ENCODE data around the gene IFITM1.
A peak's percentile ranks its signal among the peaks of the same experiment; 100 is the strongest.

Gene IFITM1

GRCh38 chr11:272195-272930, 41.5 kb upstream of the IFITM1 start:
- TF ChIP-seq PAX5 (IDR thresholded peaks at IDR 0.05; ENCODE audit: insufficient read depth, low read length, severe bottlenecking) (no peak), TAF1 (IDR thresholded peaks at IDR 0.05; ENCODE audit: low read depth, low read length) (no peak), POLR2AphosphoS5 (IDR thresholded peaks at IDR 0.05; ENCODE audit: low read depth, low read length) (no peak), POU2F2 (IDR thresholded peaks at IDR 0.05; ENCODE audit: low read depth, low read length) (no peak)
- FAIRE-seq (no peak), DNase-seq (ENCODE audit: insufficient read length, low spot score) (no peak)

DNA sequence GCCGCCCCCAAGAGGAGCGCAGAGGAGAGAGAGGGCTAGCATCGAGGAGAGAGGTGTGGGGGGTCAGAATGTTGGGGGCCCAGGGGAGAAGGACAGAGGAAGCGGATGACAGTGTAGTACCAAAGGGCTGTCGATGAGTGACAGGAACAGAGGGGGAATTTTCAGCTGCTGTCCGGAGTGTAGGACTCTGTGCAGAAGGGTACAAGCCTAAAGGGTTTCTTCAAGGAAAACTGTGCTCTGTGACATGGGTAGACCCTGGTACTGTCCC, 41.0 kb upstream of the IFITM1 start:
- TF ChIP-seq TAF1 (IDR thresholded peaks at IDR 0.05; ENCODE audit: low read depth, low read length) (no peak), PAX5 (IDR thresholded peaks at IDR 0.05; ENCODE audit: insufficient read depth, low read length, severe bottlenecking) (no peak), SPI1 (IDR thresholded peaks at IDR 0.05; ENCODE audit: low read depth, low read length) (no peak), POLR2AphosphoS5 (IDR thresholded peaks at IDR 0.05; ENCODE audit: low read depth, low read length) (no peak), POU2F2 (IDR thresholded peaks at IDR 0.05; ENCODE audit: low read depth, low read length) (no peak), POLR2A (IDR thresholded peaks at IDR 0.05; ENCODE audit: low read depth, low read length) (no peak)
- FAIRE-seq (no peak), DNase-seq (ENCODE audit: insufficient read length, low spot score) (no peak)

GRCh38 chr11:276219-276618, 37.6 kb upstream of the IFITM1 start:
- DNase-seq (ENCODE audit: insufficient read length, low spot score) (no peak), FAIRE-seq (no peak)
- no peak for TF ChIP-seq TAF1 (IDR thresholded peaks at IDR 0.05; ENCODE audit: low read depth, low read length)
- no peak for TF ChIP-seq PAX5 (IDR thresholded peaks at IDR 0.05; ENCODE audit: insufficient read depth, low read length, severe bottlenecking)
- no peak for TF ChIP-seq POLR2A (IDR thresholded peaks at IDR 0.05; ENCODE audit: low read depth, low read length)
- no peak for TF ChIP-seq POU2F2 (IDR thresholded peaks at IDR 0.05; ENCODE audit: low read depth, low read length)
- no peak for TF ChIP-seq POLR2AphosphoS5 (IDR thresholded peaks at IDR 0.05; ENCODE audit: low read depth, low read length)
- TF ChIP-seq SPI1 (IDR thresholded peaks at IDR 0.05; ENCODE audit: low read depth, low read length) = no peak

DNA sequence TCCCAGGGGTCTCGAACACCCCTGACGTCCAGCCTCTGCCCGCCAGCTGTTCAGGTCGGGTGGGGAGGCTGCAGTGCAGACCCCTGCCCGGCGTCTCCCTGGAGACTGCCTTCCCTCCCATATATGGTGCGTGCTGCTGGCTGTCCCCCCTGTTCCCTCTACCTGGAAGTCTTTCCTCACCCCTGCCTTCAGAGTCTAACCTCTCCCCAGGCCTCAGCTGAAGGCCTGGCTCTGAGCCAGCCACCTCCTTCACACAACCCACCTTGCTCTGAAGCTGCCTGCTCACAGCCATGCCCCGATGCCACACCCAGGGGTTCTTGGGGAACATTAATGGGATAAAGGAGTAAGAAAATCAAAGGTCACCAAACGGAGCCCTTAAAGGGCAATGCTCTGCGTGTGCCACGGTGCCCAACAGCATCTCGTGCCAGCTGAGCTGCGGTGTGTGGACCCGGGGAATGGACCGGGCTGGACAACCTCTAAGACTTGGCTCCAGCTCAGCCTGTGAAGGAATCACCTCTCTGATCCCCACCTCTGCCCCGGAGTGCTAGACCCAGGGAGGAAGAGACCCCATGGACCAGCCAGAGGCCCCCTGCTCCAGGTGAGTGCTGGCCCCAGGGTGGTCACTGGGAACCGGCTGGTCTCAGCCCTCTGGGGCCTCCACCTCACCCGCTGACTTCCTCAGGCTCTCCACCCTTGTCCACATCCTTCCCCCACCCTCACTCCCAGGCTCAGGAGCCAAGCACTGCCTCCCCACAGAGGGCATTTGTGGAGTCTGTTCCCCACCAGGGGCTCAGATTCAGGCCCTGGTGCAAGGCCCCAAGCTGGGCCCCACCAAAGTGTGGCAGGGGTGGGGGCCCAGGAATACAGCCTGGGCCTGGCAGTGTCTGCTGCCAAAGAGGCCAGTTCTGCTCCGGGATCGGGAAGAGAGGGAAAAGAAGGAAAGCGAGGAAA, 35.6 kb upstream of the IFITM1 start, which contains the start of gene NLRP6:
TSS of gene NLRP6 (plus strand) at position 407 of the 951 bp plus-strand sequence. CDS start at position 570, 163 bp downstream.
- DNase-seq (ENCODE audit: insufficient read length, low spot score) = peak; percentile 24
- no peak for FAIRE-seq
- no peak for TF ChIP-seq SPI1 (IDR thresholded peaks at IDR 0.05; ENCODE audit: low read depth, low read length)

GRCh38 chr11:279040-279965, 34.5 kb upstream of the IFITM1 start:
- FAIRE-seq = no peak

DNA sequence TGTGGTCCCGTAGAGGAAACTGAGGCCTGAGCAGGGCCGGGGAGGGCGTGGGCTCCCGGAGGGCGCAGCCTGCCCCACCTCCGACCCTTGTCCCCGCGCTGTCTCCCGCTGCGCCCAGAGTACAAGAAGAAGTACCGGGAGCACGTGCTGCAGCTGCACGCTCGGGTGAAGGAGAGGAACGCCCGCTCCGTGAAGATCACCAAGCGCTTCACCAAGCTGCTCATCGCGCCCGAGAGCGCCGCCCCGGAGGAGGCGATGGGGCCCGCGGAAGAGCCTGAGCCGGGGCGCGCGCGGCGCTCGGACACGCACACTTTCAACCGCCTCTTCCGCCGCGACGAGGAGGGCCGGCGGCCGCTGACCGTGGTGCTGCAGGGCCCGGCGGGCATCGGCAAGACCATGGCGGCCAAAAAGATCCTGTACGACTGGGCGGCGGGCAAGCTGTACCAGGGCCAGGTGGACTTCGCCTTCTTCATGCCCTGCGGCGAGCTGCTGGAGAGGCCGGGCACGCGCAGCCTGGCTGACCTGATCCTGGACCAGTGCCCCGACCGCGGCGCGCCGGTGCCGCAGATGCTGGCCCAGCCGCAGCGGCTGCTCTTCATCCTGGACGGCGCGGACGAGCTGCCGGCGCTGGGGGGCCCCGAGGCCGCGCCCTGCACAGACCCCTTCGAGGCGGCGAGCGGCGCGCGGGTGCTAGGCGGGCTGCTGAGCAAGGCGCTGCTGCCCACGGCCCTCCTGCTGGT, 33.7 kb upstream of the IFITM1 start:
- DNase-seq (ENCODE audit: insufficient read length, low spot score) (peak; percentile 61), FAIRE-seq (peak; percentile 73)
- TF ChIP-seq POLR2AphosphoS5 (IDR thresholded peaks at IDR 0.05; ENCODE audit: low read depth, low read length) (no peak), TAF1 (IDR thresholded peaks at IDR 0.05; ENCODE audit: low read depth, low read length) (no peak), SPI1 (IDR thresholded peaks at IDR 0.05; ENCODE audit: low read depth, low read length) (no peak), POU2F2 (IDR thresholded peaks at IDR 0.05; ENCODE audit: low read depth, low read length) (no peak), PAX5 (IDR thresholded peaks at IDR 0.05; ENCODE audit: insufficient read depth, low read length, severe bottlenecking) (no peak)

More at GRCh38 chr11:279040-279965, 34.5 kb upstream of the IFITM1 start:
- DNase-seq (ENCODE audit: insufficient read length, low spot score) = peak; percentile 29
- TF ChIP-seq SPI1 (IDR thresholded peaks at IDR 0.05; ENCODE audit: low read depth, low read length) (no peak), POU2F2 (IDR thresholded peaks at IDR 0.05; ENCODE audit: low read depth, low read length) (no peak), TAF1 (IDR thresholded peaks at IDR 0.05; ENCODE audit: low read depth, low read length) (no peak), PAX5 (IDR thresholded peaks at IDR 0.05; ENCODE audit: insufficient read depth, low read length, severe bottlenecking) (no peak), POLR2AphosphoS5 (IDR thresholded peaks at IDR 0.05; ENCODE audit: low read depth, low read length) (no peak), POLR2A (IDR thresholded peaks at IDR 0.05; ENCODE audit: low read depth, low read length) (no peak)

DNA sequence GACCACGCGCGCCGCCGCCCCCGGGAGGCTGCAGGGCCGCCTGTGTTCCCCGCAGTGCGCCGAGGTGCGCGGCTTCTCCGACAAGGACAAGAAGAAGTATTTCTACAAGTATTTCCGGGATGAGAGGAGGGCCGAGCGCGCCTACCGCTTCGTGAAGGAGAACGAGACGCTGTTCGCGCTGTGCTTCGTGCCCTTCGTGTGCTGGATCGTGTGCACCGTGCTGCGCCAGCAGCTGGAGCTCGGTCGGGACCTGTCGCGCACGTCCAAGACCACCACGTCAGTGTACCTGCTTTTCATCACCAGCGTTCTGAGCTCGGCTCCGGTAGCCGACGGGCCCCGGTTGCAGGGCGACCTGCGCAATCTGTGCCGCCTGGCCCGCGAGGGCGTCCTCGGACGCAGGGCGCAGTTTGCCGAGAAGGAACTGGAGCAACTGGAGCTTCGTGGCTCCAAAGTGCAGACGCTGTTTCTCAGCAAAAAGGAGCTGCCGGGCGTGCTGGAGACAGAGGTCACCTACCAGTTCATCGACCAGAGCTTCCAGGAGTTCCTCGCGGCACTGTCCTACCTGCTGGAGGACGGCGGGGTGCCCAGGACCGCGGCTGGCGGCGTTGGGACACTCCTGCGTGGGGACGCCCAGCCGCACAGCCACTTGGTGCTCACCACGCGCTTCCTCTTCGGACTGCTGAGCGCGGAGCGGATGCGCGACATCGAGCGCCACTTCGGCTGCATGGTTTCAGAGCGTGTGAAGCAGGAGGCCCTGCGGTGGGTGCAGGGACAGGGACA, 32.9 kb upstream of the IFITM1 start:
- peak; percentile 80 for FAIRE-seq
- TF ChIP-seq TAF1 (IDR thresholded peaks at IDR 0.05; ENCODE audit: low read depth, low read length) = no peak
- TF ChIP-seq PAX5 (IDR thresholded peaks at IDR 0.05; ENCODE audit: insufficient read depth, low read length, severe bottlenecking) = no peak
- 0 out of 2 replicates have a peak, but pooled peaks have one; percentile 16 for TF ChIP-seq SPI1 (IDR thresholded peaks at IDR 0.05; ENCODE audit: low read depth, low read length)
- peak; percentile 58 for DNase-seq (ENCODE audit: insufficient read length, low spot score)

- FAIRE-seq (no peak), DNase-seq (ENCODE audit: insufficient read length, low spot score) (no peak)
- TF ChIP-seq POU2F2 (IDR thresholded peaks at IDR 0.05; ENCODE audit: low read depth, low read length) (no peak), POLR2A (IDR thresholded peaks at IDR 0.05; ENCODE audit: low read depth, low read length) (no peak), PAX5 (IDR thresholded peaks at IDR 0.05; ENCODE audit: insufficient read depth, low read length, severe bottlenecking) (no peak), POLR2AphosphoS5 (IDR thresholded peaks at IDR 0.05; ENCODE audit: low read depth, low read length) (no peak), TAF1 (IDR thresholded peaks at IDR 0.05; ENCODE audit: low read depth, low read length) (no peak), SPI1 (IDR thresholded peaks at IDR 0.05; ENCODE audit: low read depth, low read length) (no peak)
Measured at GRCh38 chr11:281486-282161, 32.2 kb upstream of the IFITM1 start.

All from GM12891 (cell line).